OCI-LY3 (cell line): ENCODE data around the gene ERICH2.

Experiments
- CTCF ChIP-seq: fragments of 200-600, 300-600 bp; sonication (generic); IDR thresholded peaks from 2 replicates; pipeline ENCODE4 v1.5.1; 2014; ENCODE audit warnings: antibody characterized with exemption, low read length, low read depth
- EZH2phosphoT487 ChIP-seq: fragments of 200-600 bp; shearing (Covaris generic); IDR thresholded peaks from 2 replicates; pipeline ENCODE4 v1.6.1; 2018; ENCODE audit warnings: antibody characterized with exemption, mixed run types, low read depth

- peak; percentile 43 for TF ChIP-seq CTCF
- no peak for TF ChIP-seq EZH2phosphoT487
Measured at GRCh38 chr2:170770008-170770605, at the start of gene ERICH2.
